HFF-Myc (cell line): ENCODE data around the gene ERFE.
A peak's percentile ranks its signal among the peaks of the same experiment; 100 is the strongest.

Experiments used
- DNase-seq: peaks from one replicate; pipeline ENCODE4 v3.0.0-alpha.2; 2011; ENCODE audit warnings: low read depth; ENCODE audit errors: extremely low read depth
- H3K4me3 ChIP-seq: replicated peaks from 2 replicates; pipeline ENCODE4 v1.5.1; 2011; ENCODE audit warnings: low read depth, mild to moderate bottlenecking, control low read depth, low read length
- CTCF ChIP-seq: IDR thresholded peaks from 2 replicates; pipeline ENCODE4 v1.5.1; 2012; ENCODE audit warnings: mild to moderate bottlenecking, low read depth, low read length, control low read depth; ENCODE audit errors: missing control alignments

ERFE gene

GRCh38 chr2:238203973-238204683, 45.4 kb downstream of the ERFE start:
- TF ChIP-seq CTCF = no peak
- DNase-seq = no peak
- H3K4me3 ChIP-seq = peak overlapping the region; percentile 32

- no peak for DNase-seq
- no peak overlapping the region for H3K4me3 ChIP-seq
- TF ChIP-seq CTCF = no peak
Measured at GRCh38 chr2:238207006-238207405, 48.2 kb downstream of the ERFE start.

- DNase-seq = no peak
- no peak overlapping the region for H3K4me3 ChIP-seq
- no peak for TF ChIP-seq CTCF
Measured at GRCh38 chr2:238216651-238217184, 57.9 kb downstream of the ERFE start.
